A673 (cell line): ENCODE results near the gene NFKBIB. TPM values are rescaled to one million over a fixed set of nuclear protein-coding genes. Genes with fewer than 3 reads are reported as not detected.

Experiments
- BruUV-seq: library from RNA; stranded (reverse); fragments of 400-500 nt; replicated peaks from 2 replicates; lab custom pipeline; 2021; lab: Mats Ljungman, UMichigan
- CTCF ChIA-PET: fragments of 300-600 bp; sonication (Branson Sonifier 250); formaldehyde crosslinking; loops from one replicate; lab custom pipeline; 2022; ENCODE audit warnings: antibody characterized with exemption; lab: Charles Lee
- POLR2A ChIA-PET: fragments of 300-600 bp; sonication (Branson Sonifier 250); formaldehyde crosslinking; loops from one replicate; lab custom pipeline; 2022; ENCODE audit warnings: antibody characterized with exemption; ENCODE audit not compliant: low non-redundant PET; lab: Charles Lee
- DNase-seq: peaks from one replicate; pipeline ENCODE4 v3.0.0-alpha.2; 2015; ENCODE audit warnings: low spot score
- H3K27ac ChIP-seq: fragments of 200-600 bp; sonication (generic); 2 replicates; pipeline ENCODE4 v1.5.1; 2016; ENCODE audit warnings: mixed run types, low read depth, mild to moderate bottlenecking, mixed read lengths, antibody characterized with exemption, low read length; ENCODE audit not compliant: poor library complexity, severe bottlenecking
- H3K27me3 ChIP-seq: fragments of 200-600 bp; sonication (generic); replicated peaks from 2 replicates; pipeline ENCODE4 v1.6.1; 2017; ENCODE audit warnings: mixed run types, low read depth, mild to moderate bottlenecking, mixed read lengths, antibody characterized with exemption, low read length; ENCODE audit not compliant: insufficient read depth, poor library complexity
- H3K36me3 ChIP-seq: fragments of 200-600 bp; sonication (generic); 2 replicates; pipeline ENCODE4 v1.6.1; 2016; ENCODE audit warnings: mixed run types, mild to moderate bottlenecking, mixed read lengths, antibody characterized with exemption, low read length; ENCODE audit not compliant: insufficient read depth, poor library complexity, severe bottlenecking
- H3K4me1 ChIP-seq: fragments of 200-600 bp; sonication (generic); 2 replicates; pipeline ENCODE4 v1.6.1; 2017; ENCODE audit warnings: mixed run types, mild to moderate bottlenecking, mixed read lengths, antibody characterized with exemption, low read length; ENCODE audit not compliant: insufficient read depth, poor library complexity, severe bottlenecking
- H3K4me3 ChIP-seq: fragments of 200-600 bp; sonication (generic); 2 replicates; pipeline ENCODE4 v1.5.1; 2016; ENCODE audit warnings: low read depth, mixed run types, mild to moderate bottlenecking, mixed read lengths, low read length; ENCODE audit not compliant: poor library complexity, severe bottlenecking
- H3K9me3 ChIP-seq: fragments of 200-600 bp; sonication (generic); 2 replicates; pipeline ENCODE4 v1.6.1; 2016; ENCODE audit warnings: mixed run types, low read depth, mild to moderate bottlenecking, mixed read lengths, antibody characterized with exemption, low read length; ENCODE audit not compliant: poor library complexity, severe bottlenecking
- CTCF ChIP-seq: fragments of 300-800, 200-600 bp; sonication (generic); conservative IDR thresholded peaks from 2 replicates; pipeline ENCODE4 v1.5.1; 2017; ENCODE audit warnings: low read depth, mild to moderate bottlenecking, antibody characterized with exemption, low read length, moderate library complexity, mixed read lengths
- EZH2 ChIP-seq: fragments of 200-600 bp; sonication (generic); IDR thresholded peaks from 2 replicates; pipeline ENCODE4 v1.6.1; 2017; ENCODE audit warnings: borderline replicate concordance, low read depth, mild to moderate bottlenecking, mixed read lengths, antibody characterized with exemption, low read length; ENCODE audit not compliant: poor library complexity, severe bottlenecking
- intact Hi-C: fragments of 100-400 bp; cut with micrococcal nuclease; formaldehyde crosslinking; loops from one replicate; pipeline ENCODE4 v1.10.0; 2022; ENCODE audit not compliant: unreplicated experiment
- total RNA-seq: library from RNA; stranded (reverse); gene quantifications from 2 replicates; pipeline ENCODE4 v1.2.3, GENCODE V29; 2021

The NFKBIB gene
- total RNA-seq, 1 experiment from 2014 or later = 51.9 TPM

- no peaks in the 10 kb centered on the region for H3K27me3 ChIP-seq
- H3K36me3 ChIP-seq = peaks cover 9% of the 10 kb centered on the region
- no peaks in the 10 kb centered on the region for H3K9me3 ChIP-seq
- no peak overlapping the region for H3K4me3 ChIP-seq
- intact Hi-C loops = no loop called here
- BruUV-seq = no TSS peak
- H3K27ac ChIP-seq = no peak overlapping the region
- POLR2A ChIA-PET = no interaction called here
- DNase-seq = no peak
- TF ChIP-seq CTCF = no peak
- no peak for TF ChIP-seq EZH2
- CTCF ChIA-PET = no interaction called here
- H3K4me1 ChIP-seq = peaks cover 11% of the 10 kb centered on the region
These were observed 42.9 kb downstream of the NFKBIB start for GRCh38 chr19:38942471-38943181.

DNA sequence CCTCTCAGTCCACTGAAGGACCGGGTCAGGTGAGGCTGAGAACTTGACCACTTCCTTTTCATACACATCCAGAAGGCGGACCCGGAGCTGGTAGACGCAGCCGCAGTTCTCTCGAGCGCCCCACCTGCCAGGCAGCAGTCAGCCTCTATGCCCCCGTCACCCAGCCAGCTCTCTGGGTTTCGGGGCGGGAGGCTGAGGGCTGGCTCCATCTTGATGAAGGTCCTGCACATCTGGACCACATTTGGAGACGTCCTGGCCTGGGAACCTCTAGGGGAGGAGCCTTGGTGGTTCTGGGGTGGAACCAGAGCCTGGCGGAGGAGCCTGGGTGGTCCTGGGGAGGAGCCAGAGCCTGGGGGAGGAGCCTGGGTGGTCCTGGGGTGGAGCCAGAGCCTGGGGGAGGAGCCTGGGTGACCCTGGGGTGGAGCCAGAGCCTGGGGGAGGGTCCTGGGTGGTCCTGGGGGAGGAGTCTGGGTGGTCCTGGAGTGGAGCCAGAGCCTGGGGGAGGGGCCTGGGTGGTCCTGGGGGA is 45.3 kb downstream of the NFKBIB start:
- Histone ChIP-seq H3K27ac (no peak overlapping the region), H3K36me3 (peaks cover 9% of the 10 kb centered on the region), H3K4me1 (peaks cover 5% of the 10 kb centered on the region), H3K27me3 (no peaks in the 10 kb centered on the region), H3K9me3 (no peaks in the 10 kb centered on the region), H3K4me3 (no peak overlapping the region)
- POLR2A ChIA-PET = no interaction called here
- CTCF ChIA-PET = no interaction called here
- BruUV-seq = no TSS peak
- no peak for DNase-seq
- TF ChIP-seq CTCF = no peak
- TF ChIP-seq EZH2 = no peak
- intact Hi-C loops = no loop called here

DNA sequence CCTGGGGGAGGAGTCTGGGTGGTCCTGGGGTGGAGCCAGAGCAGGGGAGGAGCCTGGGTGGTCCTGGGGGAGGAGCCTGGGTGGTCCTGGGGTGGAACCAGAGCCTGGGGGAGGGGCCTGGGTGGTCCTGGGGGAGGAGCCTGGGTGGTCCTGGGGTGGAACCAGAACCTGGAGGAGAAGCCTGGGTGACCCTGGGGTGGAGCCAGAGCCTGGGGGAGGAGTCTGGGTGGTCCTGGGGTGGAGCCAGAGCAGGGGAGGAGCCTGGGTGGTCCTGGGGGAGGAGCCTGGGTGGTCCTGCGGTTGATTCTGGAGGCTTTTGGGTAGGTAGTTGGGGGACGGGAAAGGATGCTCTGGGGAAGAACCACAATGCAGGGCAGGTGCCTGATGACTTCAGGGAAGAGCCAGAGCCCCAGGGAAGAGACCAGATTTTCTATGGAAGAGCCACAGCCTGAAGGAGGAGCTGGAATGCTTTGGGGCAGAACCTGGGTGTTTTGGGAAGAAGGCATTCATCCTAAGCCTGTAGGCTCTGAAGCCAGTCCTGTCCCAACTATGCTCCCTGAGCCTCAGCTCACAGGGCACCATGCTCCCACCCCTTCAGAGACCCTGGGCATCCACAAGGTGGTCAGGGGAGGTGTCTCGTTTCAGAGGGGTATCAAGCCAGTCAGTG is 45.9 kb downstream of the NFKBIB start:
- H3K36me3 ChIP-seq = peaks cover 9% of the 10 kb centered on the region
- DNase-seq = no peak
- no peaks in the 10 kb centered on the region for H3K27me3 ChIP-seq
- TF ChIP-seq CTCF (no peak), EZH2 (no peak)
- ChIA-PET CTCF (no interaction called here), POLR2A (no interaction called here)
- H3K9me3 ChIP-seq = no peaks in the 10 kb centered on the region
- H3K4me3 ChIP-seq = no peak overlapping the region
- no peak overlapping the region for H3K27ac ChIP-seq
- H3K4me1 ChIP-seq = peaks cover 6% of the 10 kb centered on the region
- intact Hi-C loops = no loop called here
- no TSS peak for BruUV-seq
